Neural crest cell (in vitro differentiated cells): ENCODE results near the gene ARHGAP4. TPM values are rescaled to one million over a fixed set of nuclear protein-coding genes. Genes with fewer than 3 reads are reported as not detected.

ENCODE experiments used
- DNase-seq: peaks from one replicate; pipeline ENCODE4 v3.0.0; 2021; ENCODE audit warnings: low read depth, mixed read lengths, low spot score
- H3K27ac Mint-ChIP-seq: one replicate; pipeline ENCODE4 v1.8.0; 2021; ENCODE audit warnings: mild to moderate bottlenecking, mixed read lengths; ENCODE audit not compliant: unreplicated experiment
- H3K27me3 Mint-ChIP-seq: 2 replicates; pipeline ENCODE4 v1.8.0; 2021; ENCODE audit warnings: low read depth, mild to moderate bottlenecking, mixed read lengths
- H3K36me3 Mint-ChIP-seq: 2 replicates; pipeline ENCODE4 v1.8.0; 2021; ENCODE audit warnings: low read depth, mild to moderate bottlenecking, mixed read lengths
- H3K4me1 Mint-ChIP-seq: 2 replicates; pipeline ENCODE4 v1.8.0; 2021; ENCODE audit warnings: mixed read lengths
- H3K4me3 Mint-ChIP-seq: one replicate; pipeline ENCODE4 v1.8.0; 2021; ENCODE audit warnings: mild to moderate bottlenecking, mixed read lengths
- H3K9me3 Mint-ChIP-seq: 2 replicates; pipeline ENCODE4 v1.8.0; 2021; ENCODE audit warnings: mixed read lengths
- total RNA-seq: library from RNA; stranded (reverse); gene quantifications from 2 replicates; pipeline ENCODE4 v1.2.1, GENCODE V29; 2021
- TF ChIP-seq, protein P1 (sequence below): fragments of 200-600 bp; sonication (generic); conservative IDR thresholded peaks from 2 replicates; pipeline ENCODE4 v1.5.0; 2021; ENCODE audit warnings: antibody characterized with exemption, mild to moderate bottlenecking

The ARHGAP4 gene
- total RNA-seq, 1 donor from 2014 or later, result 10.7 TPM

DNA sequence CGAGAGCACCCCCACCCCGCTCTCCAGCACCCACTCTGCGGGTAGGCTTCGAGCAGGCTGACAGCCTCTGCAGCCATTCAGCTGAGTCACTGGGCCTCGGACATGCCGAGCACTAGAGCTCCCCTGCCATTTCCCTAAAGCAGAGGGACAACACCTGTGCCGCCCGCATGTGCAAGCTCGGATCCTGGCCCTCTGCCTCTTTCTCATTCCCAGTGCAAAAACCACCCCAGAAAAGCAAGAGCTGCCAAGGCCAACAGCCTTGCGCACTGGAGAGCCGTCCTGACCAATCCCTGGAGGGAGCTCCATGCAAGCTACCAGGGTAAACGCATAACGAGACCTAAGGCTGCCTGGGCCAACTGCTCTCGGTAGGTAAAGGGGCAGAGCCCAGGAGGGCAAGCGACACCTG is 40.2 kb upstream of the ARHGAP4 start:
- peak overlapping the region; percentile 98 for H3K4me3 Mint-ChIP-seq
- peaks cover 7% of the 10 kb centered on the region for H3K27me3 Mint-ChIP-seq
- no peaks in the 10 kb centered on the region for H3K9me3 Mint-ChIP-seq
- no peak for DNase-seq
- TF ChIP-seq, protein P1, sequence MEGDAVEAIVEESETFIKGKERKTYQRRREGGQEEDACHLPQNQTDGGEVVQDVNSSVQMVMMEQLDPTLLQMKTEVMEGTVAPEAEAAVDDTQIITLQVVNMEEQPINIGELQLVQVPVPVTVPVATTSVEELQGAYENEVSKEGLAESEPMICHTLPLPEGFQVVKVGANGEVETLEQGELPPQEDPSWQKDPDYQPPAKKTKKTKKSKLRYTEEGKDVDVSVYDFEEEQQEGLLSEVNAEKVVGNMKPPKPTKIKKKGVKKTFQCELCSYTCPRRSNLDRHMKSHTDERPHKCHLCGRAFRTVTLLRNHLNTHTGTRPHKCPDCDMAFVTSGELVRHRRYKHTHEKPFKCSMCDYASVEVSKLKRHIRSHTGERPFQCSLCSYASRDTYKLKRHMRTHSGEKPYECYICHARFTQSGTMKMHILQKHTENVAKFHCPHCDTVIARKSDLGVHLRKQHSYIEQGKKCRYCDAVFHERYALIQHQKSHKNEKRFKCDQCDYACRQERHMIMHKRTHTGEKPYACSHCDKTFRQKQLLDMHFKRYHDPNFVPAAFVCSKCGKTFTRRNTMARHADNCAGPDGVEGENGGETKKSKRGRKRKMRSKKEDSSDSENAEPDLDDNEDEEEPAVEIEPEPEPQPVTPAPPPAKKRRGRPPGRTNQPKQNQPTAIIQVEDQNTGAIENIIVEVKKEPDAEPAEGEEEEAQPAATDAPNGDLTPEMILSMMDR, result no peak
- H3K36me3 Mint-ChIP-seq, result peaks cover 9% of the 10 kb centered on the region
- peaks cover 32% of the 10 kb centered on the region for H3K4me1 Mint-ChIP-seq
- peak overlapping the region; percentile 57 for H3K27ac Mint-ChIP-seq

DNA sequence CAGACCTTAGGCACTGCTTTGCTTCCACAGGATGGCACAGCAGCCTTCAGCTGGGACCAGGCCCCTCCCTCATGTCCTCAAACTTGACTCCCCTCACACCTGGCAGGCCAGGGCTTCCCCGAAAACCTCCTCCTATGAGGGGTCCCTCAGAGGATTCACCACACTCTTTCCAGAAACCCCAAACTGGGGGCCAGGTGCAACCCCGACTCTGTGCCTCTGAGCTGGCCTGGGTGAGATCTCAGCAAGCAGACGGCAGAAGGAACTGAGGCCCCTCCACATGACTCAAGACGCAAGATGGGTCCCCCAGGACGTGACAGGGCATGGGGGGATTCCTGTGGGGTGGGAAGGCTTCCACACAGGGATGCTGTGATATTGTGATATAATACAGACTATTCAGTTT is 39.3 kb upstream of the ARHGAP4 start:
- H3K9me3 Mint-ChIP-seq, result no peaks in the 10 kb centered on the region

DNA sequence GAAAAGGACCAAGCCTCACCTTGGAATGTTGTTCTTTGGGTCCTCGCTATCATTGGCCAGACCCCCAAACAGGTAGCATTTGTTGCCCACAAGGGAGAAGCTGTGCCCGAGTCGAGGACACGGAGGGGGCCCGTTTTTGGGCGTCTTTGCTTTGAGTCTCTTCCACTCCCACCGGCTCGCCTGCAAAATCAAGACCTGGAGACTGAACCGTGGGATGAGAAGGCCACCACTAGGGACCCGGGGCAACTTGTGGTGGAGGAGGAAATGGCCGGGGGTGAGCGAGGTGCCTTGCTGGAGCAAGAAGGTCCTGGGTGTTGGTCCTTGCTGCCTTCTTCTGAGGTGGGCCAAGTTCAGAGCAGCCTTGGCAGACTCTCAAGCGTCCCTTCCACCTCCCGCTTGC is 38.0 kb upstream of the ARHGAP4 start:
- Mint-ChIP-seq H3K27ac (no peak overlapping the region), H3K9me3 (no peaks in the 10 kb centered on the region), H3K36me3 (peaks cover 9% of the 10 kb centered on the region), H3K4me1 (peaks cover 27% of the 10 kb centered on the region), H3K4me3 (peak overlapping the region; percentile 98), H3K27me3 (peaks cover 7% of the 10 kb centered on the region)
- no peak for DNase-seq
- TF ChIP-seq, protein P1, result no peak

More for the DNA sequence above, 39.3 kb upstream of the ARHGAP4 start:
- Mint-ChIP-seq H3K27ac (peak overlapping the region; percentile 35), H3K4me3 (peak overlapping the region; percentile 98), H3K36me3 (peaks cover 9% of the 10 kb centered on the region), H3K4me1 (peaks cover 32% of the 10 kb centered on the region), H3K27me3 (peaks cover 7% of the 10 kb centered on the region)
- DNase-seq, result no peak
- TF ChIP-seq, protein P1, result no peak

DNA sequence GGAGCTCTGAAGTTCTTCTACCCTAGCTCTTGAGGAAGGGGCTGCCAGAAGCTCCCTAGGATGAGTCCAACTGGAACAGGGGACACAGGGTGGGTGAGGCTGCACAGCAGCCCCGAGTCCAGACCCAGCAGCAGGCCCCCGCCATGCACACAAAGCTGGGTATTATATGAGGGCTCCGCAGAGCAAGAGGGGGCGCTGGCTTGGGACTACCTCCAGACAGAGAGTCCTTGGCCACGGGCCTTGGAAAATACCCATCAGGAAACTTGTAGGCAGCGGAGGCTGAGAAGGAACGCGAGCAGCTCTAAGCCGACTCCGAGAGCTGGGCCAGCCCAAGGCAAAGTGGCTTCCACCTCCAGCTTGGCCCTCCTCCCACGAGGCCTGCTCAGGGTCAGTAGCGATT is 37.5 kb upstream of the ARHGAP4 start:
- peaks cover 9% of the 10 kb centered on the region for H3K36me3 Mint-ChIP-seq
- TF ChIP-seq, protein P1, result no peak
- no peaks in the 10 kb centered on the region for H3K9me3 Mint-ChIP-seq
- DNase-seq, result no peak
- H3K27me3 Mint-ChIP-seq, result peaks cover 7% of the 10 kb centered on the region
- H3K4me3 Mint-ChIP-seq, result no peak overlapping the region
- no peak overlapping the region for H3K27ac Mint-ChIP-seq
- peaks cover 25% of the 10 kb centered on the region for H3K4me1 Mint-ChIP-seq

DNA sequence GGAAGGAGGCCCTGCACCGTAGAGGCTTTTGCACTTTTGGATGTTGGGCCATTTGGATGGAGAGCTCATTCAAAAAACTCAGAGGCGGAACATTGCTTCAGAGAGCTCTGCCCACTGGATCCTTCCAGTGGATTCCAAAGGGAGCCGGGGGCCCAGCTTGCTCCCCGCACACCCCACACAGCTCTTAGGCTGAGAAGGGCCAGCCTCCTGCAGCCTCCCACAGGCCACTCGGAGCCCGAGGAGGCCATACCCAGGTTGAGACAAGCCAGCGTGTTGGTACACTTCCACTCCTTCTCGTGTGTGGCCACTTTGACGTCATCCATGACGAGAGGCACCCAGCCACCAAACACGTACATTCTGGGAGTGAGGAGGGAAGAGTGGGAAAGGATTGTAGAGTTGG is 35.2 kb upstream of the ARHGAP4 start:
- no peak overlapping the region for H3K27ac Mint-ChIP-seq
- no peaks in the 10 kb centered on the region for H3K9me3 Mint-ChIP-seq
- H3K36me3 Mint-ChIP-seq, result peaks cover 6% of the 10 kb centered on the region
- TF ChIP-seq, protein P1, result no peak
- DNase-seq, result no peak
- H3K4me1 Mint-ChIP-seq, result peaks cover 5% of the 10 kb centered on the region
- H3K27me3 Mint-ChIP-seq, result peaks cover 4% of the 10 kb centered on the region
- peak overlapping the region; percentile 40 for H3K4me3 Mint-ChIP-seq

DNA sequence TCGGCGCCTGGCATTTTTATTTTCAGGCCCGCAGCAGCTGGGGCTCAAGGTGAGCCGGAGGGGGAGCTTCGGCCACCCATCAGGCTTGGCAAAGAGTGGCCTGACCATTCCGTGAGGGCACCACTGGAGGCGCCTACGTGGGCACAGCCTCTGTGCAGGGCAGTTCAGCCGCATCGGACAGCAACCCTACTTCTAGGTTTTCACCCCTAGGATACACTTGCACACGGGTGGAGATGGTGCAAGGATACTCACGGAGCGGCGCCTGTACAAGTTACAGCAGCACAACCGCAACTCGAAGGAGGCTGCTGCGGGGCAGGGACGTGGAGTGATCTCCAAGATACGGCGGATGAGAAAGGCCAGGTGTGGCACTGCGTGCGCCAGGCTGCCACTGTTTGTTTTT is 34.7 kb upstream of the ARHGAP4 start:
- H3K27me3 Mint-ChIP-seq, result no peaks in the 10 kb centered on the region

More for the DNA sequence above, 34.7 kb upstream of the ARHGAP4 start:
- no peak overlapping the region for H3K27ac Mint-ChIP-seq
- no peaks in the 10 kb centered on the region for H3K9me3 Mint-ChIP-seq
- peak overlapping the region; percentile 40 for H3K4me3 Mint-ChIP-seq
- H3K36me3 Mint-ChIP-seq, result peaks cover 6% of the 10 kb centered on the region
- TF ChIP-seq, protein P1, result no peak
- no peaks in the 10 kb centered on the region for H3K4me1 Mint-ChIP-seq
- no peak for DNase-seq
